ENCODE results near the gene IFT74.

DNA sequence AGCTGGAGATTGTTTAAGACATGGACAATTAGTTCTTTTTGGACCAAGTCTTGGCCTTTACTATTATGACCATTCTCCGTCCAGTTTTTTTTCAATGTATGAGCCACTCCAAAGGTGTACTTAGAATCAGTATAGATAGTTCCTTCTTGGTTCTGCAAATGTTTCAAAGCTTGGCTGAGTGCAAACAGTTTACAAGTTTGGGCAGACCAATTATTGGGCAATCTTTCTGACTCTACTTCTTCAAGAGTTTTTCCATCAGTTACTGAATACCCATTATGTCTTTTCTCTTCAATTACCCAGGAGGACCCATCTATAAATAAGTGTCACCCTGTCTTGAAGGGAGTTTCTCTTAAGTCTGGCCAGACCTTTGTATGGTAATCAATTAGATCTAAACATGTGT is 15.5 kb downstream of the IFT74 start:
- TF ChIP-seq, protein P1, sequence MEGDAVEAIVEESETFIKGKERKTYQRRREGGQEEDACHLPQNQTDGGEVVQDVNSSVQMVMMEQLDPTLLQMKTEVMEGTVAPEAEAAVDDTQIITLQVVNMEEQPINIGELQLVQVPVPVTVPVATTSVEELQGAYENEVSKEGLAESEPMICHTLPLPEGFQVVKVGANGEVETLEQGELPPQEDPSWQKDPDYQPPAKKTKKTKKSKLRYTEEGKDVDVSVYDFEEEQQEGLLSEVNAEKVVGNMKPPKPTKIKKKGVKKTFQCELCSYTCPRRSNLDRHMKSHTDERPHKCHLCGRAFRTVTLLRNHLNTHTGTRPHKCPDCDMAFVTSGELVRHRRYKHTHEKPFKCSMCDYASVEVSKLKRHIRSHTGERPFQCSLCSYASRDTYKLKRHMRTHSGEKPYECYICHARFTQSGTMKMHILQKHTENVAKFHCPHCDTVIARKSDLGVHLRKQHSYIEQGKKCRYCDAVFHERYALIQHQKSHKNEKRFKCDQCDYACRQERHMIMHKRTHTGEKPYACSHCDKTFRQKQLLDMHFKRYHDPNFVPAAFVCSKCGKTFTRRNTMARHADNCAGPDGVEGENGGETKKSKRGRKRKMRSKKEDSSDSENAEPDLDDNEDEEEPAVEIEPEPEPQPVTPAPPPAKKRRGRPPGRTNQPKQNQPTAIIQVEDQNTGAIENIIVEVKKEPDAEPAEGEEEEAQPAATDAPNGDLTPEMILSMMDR (IDR thresholded peaks at IDR 0.05) = no peak
- TF ChIP-seq POLR2A (IDR thresholded peaks at IDR 0.05) = no peak
